H1 (cell line): ENCODE measurements around the gene ARHGAP42.

Source experiments
- CEBPB ChIP-seq: IDR thresholded peaks from 2 replicates; pipeline ENCODE4 v1.6.1; 2012; ENCODE audit warnings: low read depth, low read length
- CHD1 ChIP-seq: IDR thresholded peaks from 2 replicates; pipeline ENCODE4 v1.6.1; 2012; ENCODE audit warnings: low read depth, low read length, improper control_type of control experiment
- CREB1 ChIP-seq: IDR thresholded peaks from 2 replicates; pipeline ENCODE4 v1.6.1; 2012; ENCODE audit warnings: inconsistent platforms
- PHF8 ChIP-seq: fragments of 200-600 bp; sonication (generic); conservative IDR thresholded peaks from 2 replicates; pipeline ENCODE4 v1.7.1; 2012; ENCODE audit warnings: low read depth, mild to moderate bottlenecking, inconsistent platforms, low read length, moderate library complexity
- POLR2AphosphoS5 ChIP-seq: IDR thresholded peaks from 2 replicates; pipeline ENCODE4 v1.6.1; 2011; ENCODE audit warnings: low read depth, low read length
- RAD21 ChIP-seq, 2 experiments: IDR thresholded peaks in 1 of 2; conservative IDR thresholded peaks in 1 of 2; 2 replicates each; pipeline ENCODE4 v1.6.1; 2011; ENCODE audit warnings: low read depth in 2 of 2, low read length in 2 of 2, improper control_type of control experiment in 1 of 2, inconsistent platforms in 1 of 2, mild to moderate bottlenecking in 1 of 2, moderate library complexity in 1 of 2
- SUZ12 ChIP-seq: fragments of 200-600 bp; sonication (generic); IDR thresholded peaks from 2 replicates; pipeline ENCODE4 v1.6.1; 2012; ENCODE audit warnings: mild to moderate bottlenecking, inconsistent platforms, low read length, moderate library complexity, mixed read lengths
- TAF1 ChIP-seq: IDR thresholded peaks from 2 replicates; pipeline ENCODE4 v1.6.1; 2011; ENCODE audit warnings: mild to moderate bottlenecking, low read depth, low read length
- TF ChIP-seq, protein P1 (sequence below), 3 experiments: IDR thresholded peaks; 1 replicate in 2 of 3; 2 replicates in 1 of 3; pipeline versions ENCODE4 v1.5.1 to v1.6.1; 2011; ENCODE audit warnings: low read length in 3 of 3, mild to moderate bottlenecking in 3 of 3, inconsistent platforms in 2 of 3, low read depth in 1 of 3, moderate library complexity in 1 of 3; ENCODE audit not compliant: insufficient read depth in 1 of 3; ENCODE audit errors: control extremely low read depth in 1 of 3

DNA sequence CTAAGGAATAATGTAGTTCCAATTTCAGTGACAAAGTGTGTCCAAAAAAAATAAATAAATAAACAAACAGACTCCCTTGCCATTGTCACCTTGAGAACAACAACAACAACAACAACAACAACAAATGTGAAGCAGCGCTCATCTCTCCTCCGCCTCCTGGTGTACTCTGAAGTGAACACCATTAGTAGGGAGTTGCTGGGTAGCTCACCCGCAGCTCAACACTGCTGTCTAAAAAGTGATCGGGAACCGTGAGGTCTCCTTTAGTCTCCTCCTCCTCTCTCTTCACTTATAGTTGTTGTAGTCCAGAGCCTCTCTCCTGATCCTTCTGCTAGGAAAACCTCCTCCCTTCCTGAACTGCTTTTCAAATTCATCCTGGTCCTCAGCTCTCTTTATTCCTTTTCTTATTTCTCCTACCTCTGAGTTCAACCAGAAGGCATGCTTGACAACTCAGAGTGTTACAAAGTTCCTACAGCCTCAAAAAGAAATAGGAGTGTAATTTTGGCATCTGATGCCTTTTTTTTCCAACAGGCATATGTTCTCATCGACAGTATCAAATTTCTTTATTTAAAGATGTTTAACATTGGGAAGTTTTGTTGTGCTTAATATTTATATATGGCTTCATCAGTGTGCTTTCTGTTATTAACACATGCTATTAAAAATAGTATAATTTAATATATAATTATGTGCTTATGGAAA lies 227.5 kb downstream of the ARHGAP42 start:
- no peak for TF ChIP-seq CEBPB
- TF ChIP-seq, protein P1, sequence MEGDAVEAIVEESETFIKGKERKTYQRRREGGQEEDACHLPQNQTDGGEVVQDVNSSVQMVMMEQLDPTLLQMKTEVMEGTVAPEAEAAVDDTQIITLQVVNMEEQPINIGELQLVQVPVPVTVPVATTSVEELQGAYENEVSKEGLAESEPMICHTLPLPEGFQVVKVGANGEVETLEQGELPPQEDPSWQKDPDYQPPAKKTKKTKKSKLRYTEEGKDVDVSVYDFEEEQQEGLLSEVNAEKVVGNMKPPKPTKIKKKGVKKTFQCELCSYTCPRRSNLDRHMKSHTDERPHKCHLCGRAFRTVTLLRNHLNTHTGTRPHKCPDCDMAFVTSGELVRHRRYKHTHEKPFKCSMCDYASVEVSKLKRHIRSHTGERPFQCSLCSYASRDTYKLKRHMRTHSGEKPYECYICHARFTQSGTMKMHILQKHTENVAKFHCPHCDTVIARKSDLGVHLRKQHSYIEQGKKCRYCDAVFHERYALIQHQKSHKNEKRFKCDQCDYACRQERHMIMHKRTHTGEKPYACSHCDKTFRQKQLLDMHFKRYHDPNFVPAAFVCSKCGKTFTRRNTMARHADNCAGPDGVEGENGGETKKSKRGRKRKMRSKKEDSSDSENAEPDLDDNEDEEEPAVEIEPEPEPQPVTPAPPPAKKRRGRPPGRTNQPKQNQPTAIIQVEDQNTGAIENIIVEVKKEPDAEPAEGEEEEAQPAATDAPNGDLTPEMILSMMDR (IDR thresholded peaks at IDR 0.05; ENCODE audit: control extremely low read depth in 1 of 3, insufficient read depth in 1 of 3, low read depth in 1 of 3, low read length in 3 of 3), result peak in 1 of 3 experiments; percentile 8; a peak in 1 of 4 replicates
- TF ChIP-seq SUZ12, result no peak
- TF ChIP-seq TAF1, result no peak
- TF ChIP-seq POLR2AphosphoS5, result no peak
- no peak for TF ChIP-seq CHD1
- TF ChIP-seq RAD21 (IDR thresholded peaks at IDR 0.05 in 1 of 2, conservative IDR thresholded peaks at IDR 0.05 in 1 of 2; ENCODE audit: low read depth in 2 of 2, low read length in 2 of 2), result no peak; a peak in 1 of 4 replicates
- no peak for TF ChIP-seq CREB1
- TF ChIP-seq PHF8, result no peak
